Astrocyte of the cerebellum (primary cell): ENCODE data around the gene RFT1.

ENCODE experiments used
- DNase-seq: peaks from one replicate; pipeline ENCODE4 v3.0.0-alpha.2; 2011; ENCODE audit warnings: low read depth
- H3K4me3 ChIP-seq: 2 replicates; pipeline ENCODE4 v1.5.1; 2011; ENCODE audit warnings: mild to moderate bottlenecking, low read depth, low read length, moderate library complexity
- CTCF ChIP-seq: IDR thresholded peaks from 2 replicates; pipeline ENCODE4 v1.5.1; 2012; ENCODE audit warnings: low read length, low read depth, moderate library complexity, mild to moderate bottlenecking; ENCODE audit errors: missing control alignments
- in situ Hi-C: cut with HindIII; loops from 2 replicates; pipeline ENCODE4 v1.10.0; 2017; ENCODE audit warnings: low sequenced_read_pairs

RFT1 gene

GRCh38 chr3:53173107-53173506 is 42.9 kb upstream of the RFT1 start:
- no peak for TF ChIP-seq CTCF
- no peak overlapping the region for H3K4me3 ChIP-seq
- no peak for DNase-seq
- in situ Hi-C loops, result no loop called here

GRCh38 chr3:53171827-53172505 is 41.7 kb upstream of the RFT1 start:
- TF ChIP-seq CTCF, result no peak
- in situ Hi-C loops, result no loop called here
- no peak overlapping the region for H3K4me3 ChIP-seq
- DNase-seq, result no peak

GRCh38 chr3:53171064-53171418 is 40.8 kb upstream of the RFT1 start:
- no peak for TF ChIP-seq CTCF
- in situ Hi-C loops, result no loop called here

GRCh38 chr3:53170325-53171063 is 40.3 kb upstream of the RFT1 start:
- no peak for DNase-seq

More at GRCh38 chr3:53171064-53171418, 40.8 kb upstream of the RFT1 start:
- DNase-seq, result no peak
- H3K4me3 ChIP-seq, result no peak overlapping the region

GRCh38 chr3:53169832-53170324 is 39.6 kb upstream of the RFT1 start:
- no peak for DNase-seq
- no peak for TF ChIP-seq CTCF
- in situ Hi-C loops, result no loop called here
- no peak overlapping the region for H3K4me3 ChIP-seq

More at GRCh38 chr3:53170325-53171063, 40.3 kb upstream of the RFT1 start:
- in situ Hi-C loops, result no loop called here
- H3K4me3 ChIP-seq, result no peak overlapping the region
- TF ChIP-seq CTCF, result no peak

GRCh38 chr3:53169045-53169831 is 39.0 kb upstream of the RFT1 start:
- no peak for TF ChIP-seq CTCF
- in situ Hi-C loops, result no loop called here
- no peak for DNase-seq
- no peak overlapping the region for H3K4me3 ChIP-seq
